ENCODE data around the gene RAVER1. TPM values are rescaled to one million over a fixed set of nuclear protein-coding genes. Genes with fewer than 3 reads are reported as not detected.

The RAVER1 gene
- total and polyA plus RNA-seq, 2 of the 13 experiments (the other 11 are each of a cell fraction or from before 2014, with no cell fraction given): 3.6 to 7.9 TPM

- TF ChIP-seq ZNF574 (CRISPR knock-in tag; IDR thresholded peaks at IDR 0.05): no peak
- no peak for TF ChIP-seq ZNF570 (CRISPR knock-in tag; IDR thresholded peaks at IDR 0.05; ENCODE audit: borderline replicate concordance)
Observed at GRCh38 chr19:10268071-10268470, 65.3 kb downstream of the RAVER1 start (continued).

- H4K20me1 ChIP-seq (ENCODE audit: insufficient read depth, low read length): no peaks in the 10 kb centered on the region
- intact Hi-C loops (cut with micrococcal nuclease; ENCODE audit: unreplicated experiment): no loop called here
- WGBS (ENCODE audit: low lambda C conversion rate): 59% methylated on average over 7 of the region's 7 CpGs
- no peak overlapping the region for H3K9ac ChIP-seq (ENCODE audit: insufficient read depth, low read depth, low read length)
- H3K4me1 ChIP-seq (ENCODE audit: insufficient read depth, low read length): peaks cover 48% of the 10 kb centered on the region
- H3K79me2 ChIP-seq (ENCODE audit: insufficient read depth, low read length): peaks cover 13% of the 10 kb centered on the region
- no peak overlapping the region for H3K4me3 ChIP-seq (replicated peaks in 1 of 3; ENCODE audit: insufficient read depth in 1 of 3, low read depth in 2 of 3, low read length in 3 of 3)
- no peak overlapping the region for H3K4me2 ChIP-seq (ENCODE audit: low read depth, low read length)
- ChIA-PET CTCF (ENCODE audit: low intra/inter-chr PET ratio, low total read pairs) (no interaction called here), POLR2A (no interaction called here)
- no peak overlapping the region for H2AFZ ChIP-seq (ENCODE audit: low read length)
- DNase-seq (ENCODE audit: low spot score) (no peak), FAIRE-seq (no peak), ATAC-seq (no peak)
- H3K27me3 ChIP-seq (ENCODE audit: control insufficient read depth in 1 of 2, insufficient read depth in 2 of 2, low read length in 2 of 2): no peaks in the 10 kb centered on the region
- in situ Hi-C loops (cut with HindIII; ENCODE audit: extremely low pct_ligation_motif_present, low pct_unique_long_range_greater_than_20kb): no loop called here
- H3K27ac ChIP-seq (ENCODE audit: extremely low read length, insufficient read depth, low read length): no peak overlapping the region
- H3K9me3 ChIP-seq (ENCODE audit: low read length): no peaks in the 10 kb centered on the region
- H3K36me3 ChIP-seq (replicated peaks in 1 of 2; ENCODE audit: control insufficient read depth in 1 of 2, insufficient read depth in 2 of 2, low read length in 2 of 2): no peaks in the 10 kb centered on the region
- BruUV-seq (replicated peaks): no TSS peak
- TF ChIP-seq NR0B2 (CRISPR knock-in tag; IDR thresholded peaks at IDR 0.05): no peak
- no peak for TF ChIP-seq NFYB (CRISPR knock-in tag; IDR thresholded peaks at IDR 0.05)
- TF ChIP-seq MTF1 (CRISPR knock-in tag; IDR thresholded peaks at IDR 0.05): no peak
- no peak for TF ChIP-seq ZBTB21 (CRISPR knock-in tag; IDR thresholded peaks at IDR 0.05)
- TF ChIP-seq NAIF1 (CRISPR knock-in tag; IDR thresholded peaks at IDR 0.05; ENCODE audit: borderline replicate concordance): no peak
- no peak for TF ChIP-seq HNF1A (IDR thresholded peaks at IDR 0.05; ENCODE audit: low read depth)
- TF ChIP-seq HNF1A (CRISPR knock-in tag; IDR thresholded peaks at IDR 0.05; ENCODE audit: borderline replicate concordance): no peak
- no peak for TF ChIP-seq ZNF574 (CRISPR knock-in tag; IDR thresholded peaks at IDR 0.05)
- no peak for TF ChIP-seq GTF2F1 (IDR thresholded peaks at IDR 0.05; ENCODE audit: low read length)
Observed at GRCh38 chr19:10266706-10267105, 66.6 kb downstream of the RAVER1 start.

All from HepG2 (cell line).